Measurements from ENCODE around the gene MICU1.

Gene MICU1

GRCh38 chr10:72418679-72419078 lies 207.2 kb downstream of the MICU1 start:
- in situ Hi-C loops (cut with HindIII; ENCODE audit: low pct_ligation_motif_present, low sequenced_read_pairs): no loop called here

GRCh38 chr10:72417971-72418370 lies 207.9 kb downstream of the MICU1 start:
- H3K36me3 ChIP-seq (replicated peaks): peaks cover 2% of the 10 kb centered on the region
- no peak for DNase-seq
- no peak overlapping the region for H3K27ac ChIP-seq
- no peaks in the 10 kb centered on the region for H3K27me3 ChIP-seq (replicated peaks)
- in situ Hi-C loops (cut with HindIII; ENCODE audit: low pct_ligation_motif_present, low sequenced_read_pairs): no loop called here
- no peak overlapping the region for H3K4me3 ChIP-seq (ENCODE audit: low read depth, low read length)
- no peak for TF ChIP-seq CTCF (IDR thresholded peaks at IDR 0.05; ENCODE audit: low read depth, low read length, missing control alignments)

More at GRCh38 chr10:72418679-72419078, 207.2 kb downstream of the MICU1 start:
- Histone ChIP-seq H3K36me3 (replicated peaks) (peaks cover 2% of the 10 kb centered on the region), H3K27ac (no peak overlapping the region), H3K27me3 (replicated peaks) (no peaks in the 10 kb centered on the region), H3K4me3 (ENCODE audit: low read depth, low read length) (no peak overlapping the region)
- no peak for DNase-seq
- no peak for TF ChIP-seq CTCF (IDR thresholded peaks at IDR 0.05; ENCODE audit: low read depth, low read length, missing control alignments)

DNA sequence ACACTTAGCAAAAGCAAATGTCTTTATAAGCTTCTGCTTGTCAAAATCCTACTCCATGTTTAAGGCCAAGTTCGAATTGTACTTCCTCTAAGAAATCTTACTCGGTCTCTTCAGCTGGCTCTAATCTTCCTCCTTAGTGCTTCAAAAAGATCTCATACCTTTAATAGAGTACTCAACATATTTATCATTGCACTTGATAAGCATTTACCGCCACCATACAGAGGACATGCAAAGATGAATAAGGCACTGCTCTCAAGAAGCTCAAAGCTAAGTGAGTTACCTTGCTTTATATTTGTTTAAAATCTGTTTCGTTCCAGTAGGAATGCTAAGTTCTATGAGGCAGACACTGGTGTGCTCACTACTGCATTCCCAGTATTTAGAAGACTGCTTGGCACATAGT lies 209.2 kb downstream of the MICU1 start:
- in situ Hi-C loops (cut with HindIII; ENCODE audit: low pct_ligation_motif_present, low sequenced_read_pairs): no loop called here
- TF ChIP-seq CTCF (IDR thresholded peaks at IDR 0.05; ENCODE audit: low read depth, low read length, missing control alignments): no peak
- H3K4me3 ChIP-seq (ENCODE audit: low read depth, low read length): no peak overlapping the region
- DNase-seq: no peak
- H3K27me3 ChIP-seq (replicated peaks): no peaks in the 10 kb centered on the region
- H3K36me3 ChIP-seq (replicated peaks): no peaks in the 10 kb centered on the region
- no peak overlapping the region for H3K27ac ChIP-seq

- in situ Hi-C loops (cut with HindIII; ENCODE audit: low pct_ligation_motif_present, low sequenced_read_pairs): no loop called here
- no peak for DNase-seq
- H3K4me3 ChIP-seq (ENCODE audit: low read depth, low read length): no peak overlapping the region
- no peaks in the 10 kb centered on the region for H3K27me3 ChIP-seq (replicated peaks)
- no peak for TF ChIP-seq CTCF (IDR thresholded peaks at IDR 0.05; ENCODE audit: low read depth, low read length, missing control alignments)
- H3K36me3 ChIP-seq (replicated peaks): no peaks in the 10 kb centered on the region
- H3K27ac ChIP-seq: no peak overlapping the region
Measured at GRCh38 chr10:72414642-72415041, 211.2 kb downstream of the MICU1 start.

- H3K36me3 ChIP-seq (replicated peaks): no peaks in the 10 kb centered on the region
- no peak for TF ChIP-seq CTCF (IDR thresholded peaks at IDR 0.05; ENCODE audit: low read depth, low read length, missing control alignments)
- H3K27me3 ChIP-seq (replicated peaks): no peaks in the 10 kb centered on the region
- H3K27ac ChIP-seq: no peak overlapping the region
- no peak for DNase-seq
- in situ Hi-C loops (cut with HindIII; ENCODE audit: low pct_ligation_motif_present, low sequenced_read_pairs): no loop called here
- H3K4me3 ChIP-seq (ENCODE audit: low read depth, low read length): no peak overlapping the region
Measured at GRCh38 chr10:72409167-72409566, 216.7 kb downstream of the MICU1 start.

- Histone ChIP-seq H3K27me3 (replicated peaks) (no peaks in the 10 kb centered on the region), H3K4me3 (ENCODE audit: low read depth, low read length) (no peak overlapping the region), H3K27ac (no peak overlapping the region), H3K36me3 (replicated peaks) (no peaks in the 10 kb centered on the region)
- DNase-seq: no peak
- no peak for TF ChIP-seq CTCF (IDR thresholded peaks at IDR 0.05; ENCODE audit: low read depth, low read length, missing control alignments)
- in situ Hi-C loops (cut with HindIII; ENCODE audit: low pct_ligation_motif_present, low sequenced_read_pairs): no loop called here
Measured at GRCh38 chr10:72407927-72408600, 217.8 kb downstream of the MICU1 start.
